Skin epidermis (tissue), 12 donors: ENCODE results near the gene PTK6.

Experiments used
- H3K27ac ChIP-seq, 21 experiments: fragments of 200-600 bp; sonication (generic) in 11 of 21; one replicate each; pipeline ENCODE4 v1.5.0; 2020; ENCODE audit warnings: mild to moderate bottlenecking in 3 of 21, inconsistent platforms in 2 of 21, moderate library complexity in 2 of 21
- H3K4me3 ChIP-seq, 7 experiments: fragments of 200-600 bp; sonication (generic) in 2 of 7; one replicate each; pipeline ENCODE4 v1.5.0; 2020; ENCODE audit warnings: inconsistent platforms in 2 of 7, mild to moderate bottlenecking in 2 of 7, moderate library complexity in 1 of 7

PTK6 gene

GRCh38 chr20:63570281-63571086 lies 33.3 kb upstream of the PTK6 start:
- Histone ChIP-seq H3K27ac (no peak overlapping the region), H3K4me3 (no peak overlapping the region)

GRCh38 chr20:63568986-63569949 lies 32.1 kb upstream of the PTK6 start:
- Histone ChIP-seq H3K4me3 (peak overlapping the region in 3 of 7 experiments; percentile 4 to 22 (median 4)), H3K27ac (peak overlapping the region in 2 of 21 experiments; percentile 45 to 74)

GRCh38 chr20:63568170-63568981 lies 31.2 kb upstream of the PTK6 start:
- H3K27ac ChIP-seq, result peak overlapping the region in 9 of 21 experiments; percentile 7 to 76 (median 29)
- peak overlapping the region in 5 of 7 experiments; percentile 4 to 22 (median 6) for H3K4me3 ChIP-seq

- H3K27ac ChIP-seq, result peak overlapping the region in 10 of 21 experiments; percentile 7 to 76 (median 46)
- peak overlapping the region in 3 of 7 experiments; percentile 6 to 22 (median 11) for H3K4me3 ChIP-seq
These were observed 30.4 kb upstream of the PTK6 start for GRCh38 chr20:63567386-63568169.

GRCh38 chr20:63567136-63567385 lies 29.9 kb upstream of the PTK6 start:
- H3K27ac ChIP-seq, result peak overlapping the region in 3 of 21 experiments; percentile 27 to 74 (median 46)
- peak overlapping the region in 1 of 7 experiments; percentile 22 for H3K4me3 ChIP-seq

- Histone ChIP-seq H3K27ac (peak overlapping the region in 3 of 21 experiments; percentile 27 to 74 (median 46)), H3K4me3 (peak overlapping the region in 1 of 7 experiments; percentile 22)
These were observed 29.4 kb upstream of the PTK6 start for GRCh38 chr20:63566395-63567135.

GRCh38 chr20:63565699-63566335 lies 28.6 kb upstream of the PTK6 start:
- Histone ChIP-seq H3K4me3 (no peak overlapping the region), H3K27ac (no peak overlapping the region)

- Histone ChIP-seq H3K27ac (no peak overlapping the region), H3K4me3 (no peak overlapping the region)
These were observed 28.0 kb upstream of the PTK6 start for GRCh38 chr20:63565021-63565698.

GRCh38 chr20:63564036-63564810 lies 27.0 kb upstream of the PTK6 start:
- H3K4me3 ChIP-seq, result no peak overlapping the region
- no peak overlapping the region for H3K27ac ChIP-seq

- no peak overlapping the region for H3K4me3 ChIP-seq
- no peak overlapping the region for H3K27ac ChIP-seq
These were observed 26.2 kb upstream of the PTK6 start for GRCh38 chr20:63563225-63563935.

GRCh38 chr20:63562461-63563224 lies 25.5 kb upstream of the PTK6 start:
- Histone ChIP-seq H3K4me3 (no peak overlapping the region), H3K27ac (no peak overlapping the region)

- no peak overlapping the region for H3K27ac ChIP-seq
- no peak overlapping the region for H3K4me3 ChIP-seq
These were observed 24.6 kb upstream of the PTK6 start for GRCh38 chr20:63561624-63562396.

GRCh38 chr20:63560856-63561609 lies 23.9 kb upstream of the PTK6 start:
- Histone ChIP-seq H3K4me3 (no peak overlapping the region), H3K27ac (no peak overlapping the region)

- H3K4me3 ChIP-seq, result no peak overlapping the region
- no peak overlapping the region for H3K27ac ChIP-seq
These were observed 23.2 kb upstream of the PTK6 start for GRCh38 chr20:63560333-63560805.
